ENCODE measurements around the gene ARID1B. TPM values are rescaled to one million over a fixed set of nuclear protein-coding genes. Genes with fewer than 3 reads are reported as not detected.
A peak's percentile ranks its signal among the peaks of the same experiment; 100 is the strongest.

Gene ARID1B
- total RNA-seq, 1 experiment from 2014 or later = 42.8 TPM

DNA sequence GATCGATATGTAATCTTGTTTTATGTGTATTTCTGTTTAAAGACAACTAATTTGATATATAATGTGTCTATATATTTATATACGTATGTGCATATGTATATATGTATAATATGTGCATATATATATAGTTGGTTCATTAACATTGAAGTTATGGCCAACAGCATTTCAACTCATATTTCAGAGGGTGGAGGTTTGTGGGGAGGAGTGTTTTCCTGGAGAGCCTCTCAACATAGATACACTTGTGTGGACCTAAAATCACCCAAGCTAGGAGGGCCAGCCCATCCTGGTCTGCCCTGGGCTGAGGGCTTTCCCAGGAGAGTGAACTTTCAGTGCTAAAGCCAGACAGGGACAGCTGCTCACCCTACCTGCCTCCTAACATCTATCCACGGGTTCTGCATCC lies 477.4 kb downstream of the ARID1B start:
- POLR2A ChIA-PET (ENCODE audit: unreplicated experiment) = no interaction called here
- no peaks in the 10 kb centered on the region for H3K4me1 ChIP-seq (replicated peaks; ENCODE audit: insufficient read depth)
- no peak overlapping the region for H3K4me2 ChIP-seq
- no peaks in the 10 kb centered on the region for H3K9me3 ChIP-seq (ENCODE audit: insufficient read depth, low read depth)
- CTCF ChIA-PET = no interaction called here
- no peaks in the 10 kb centered on the region for H3K9me2 ChIP-seq (ENCODE audit: insufficient read depth)
- H3K27me3 ChIP-seq (ENCODE audit: insufficient read depth, low read depth) = peaks cover 16% of the 10 kb centered on the region; the same call in 1 of the 2 replicates
- no peaks in the 10 kb centered on the region for H3K79me2 ChIP-seq (ENCODE audit: low read depth)
- BruUV-seq (replicated peaks) = no TSS peak
- H3K4me3 ChIP-seq = no peak overlapping the region
- no peak overlapping the region for H3K27ac ChIP-seq
- no peak overlapping the region for H2AFZ ChIP-seq
- H3K36me3 ChIP-seq (ENCODE audit: low read depth) = no peaks in the 10 kb centered on the region
- TF ChIP-seq EZH2 (IDR thresholded peaks at IDR 0.05; ENCODE audit: low read depth) = no peak
- TF ChIP-seq, protein P1, sequence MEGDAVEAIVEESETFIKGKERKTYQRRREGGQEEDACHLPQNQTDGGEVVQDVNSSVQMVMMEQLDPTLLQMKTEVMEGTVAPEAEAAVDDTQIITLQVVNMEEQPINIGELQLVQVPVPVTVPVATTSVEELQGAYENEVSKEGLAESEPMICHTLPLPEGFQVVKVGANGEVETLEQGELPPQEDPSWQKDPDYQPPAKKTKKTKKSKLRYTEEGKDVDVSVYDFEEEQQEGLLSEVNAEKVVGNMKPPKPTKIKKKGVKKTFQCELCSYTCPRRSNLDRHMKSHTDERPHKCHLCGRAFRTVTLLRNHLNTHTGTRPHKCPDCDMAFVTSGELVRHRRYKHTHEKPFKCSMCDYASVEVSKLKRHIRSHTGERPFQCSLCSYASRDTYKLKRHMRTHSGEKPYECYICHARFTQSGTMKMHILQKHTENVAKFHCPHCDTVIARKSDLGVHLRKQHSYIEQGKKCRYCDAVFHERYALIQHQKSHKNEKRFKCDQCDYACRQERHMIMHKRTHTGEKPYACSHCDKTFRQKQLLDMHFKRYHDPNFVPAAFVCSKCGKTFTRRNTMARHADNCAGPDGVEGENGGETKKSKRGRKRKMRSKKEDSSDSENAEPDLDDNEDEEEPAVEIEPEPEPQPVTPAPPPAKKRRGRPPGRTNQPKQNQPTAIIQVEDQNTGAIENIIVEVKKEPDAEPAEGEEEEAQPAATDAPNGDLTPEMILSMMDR (conservative IDR thresholded peaks at IDR 0.05) = no peak
- intact Hi-C loops (cut with micrococcal nuclease; ENCODE audit: unreplicated experiment) = no loop called here
- H4K20me1 ChIP-seq (ENCODE audit: insufficient read depth) = no peaks in the 10 kb centered on the region
- no peaks in the 10 kb centered on the region for H3F3A ChIP-seq (ENCODE audit: insufficient read depth, low read depth)
- peak in 1 of 2 experiments; percentile 20 for DNase-seq

DNA sequence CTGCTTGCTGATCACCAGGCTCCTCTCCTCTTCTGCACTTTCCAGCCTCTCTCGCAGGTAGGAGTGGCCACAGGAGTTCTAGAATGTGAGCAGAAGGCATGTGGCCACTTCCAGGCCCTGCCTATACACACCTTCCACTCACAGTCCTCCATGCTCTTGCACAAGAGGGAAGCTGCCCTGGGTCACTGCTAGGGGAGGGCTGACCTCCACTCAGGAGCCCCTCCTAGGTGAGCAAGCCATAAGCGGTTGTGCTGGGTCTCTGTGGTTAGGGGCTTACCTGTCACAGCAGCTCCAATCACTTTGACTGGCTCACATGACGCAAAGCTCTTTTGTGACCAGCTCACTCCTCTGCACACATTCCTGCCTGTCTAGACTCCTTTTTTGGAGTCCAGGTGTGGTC lies 477.9 kb downstream of the ARID1B start:
- Histone ChIP-seq H2AFZ (no peak overlapping the region), H4K20me1 (ENCODE audit: insufficient read depth) (no peaks in the 10 kb centered on the region), H3K4me2 (no peak overlapping the region), H3K4me3 (no peak overlapping the region), H3K27me3 (ENCODE audit: insufficient read depth, low read depth) (peaks cover 16% of the 10 kb centered on the region; the same call in 1 of the 2 replicates), H3K4me1 (replicated peaks; ENCODE audit: insufficient read depth) (no peaks in the 10 kb centered on the region), H3K9me2 (ENCODE audit: insufficient read depth) (no peaks in the 10 kb centered on the region), H3F3A (ENCODE audit: insufficient read depth, low read depth) (no peaks in the 10 kb centered on the region), H3K79me2 (ENCODE audit: low read depth) (no peaks in the 10 kb centered on the region), H3K9me3 (ENCODE audit: insufficient read depth, low read depth) (no peaks in the 10 kb centered on the region), H3K27ac (no peak overlapping the region), H3K36me3 (ENCODE audit: low read depth) (no peaks in the 10 kb centered on the region)
- peak in 1 of 2 experiments; percentile 10 for DNase-seq
- ChIA-PET CTCF (no interaction called here), POLR2A (ENCODE audit: unreplicated experiment) (interaction anchor here (0.6 kb wide), 1 partner anchor 31 kb away, joined by 3 read pairs; no protein-coding TSS in a partner anchor)
- TF ChIP-seq, protein P1 (conservative IDR thresholded peaks at IDR 0.05) = no peak
- no peak for TF ChIP-seq EZH2 (IDR thresholded peaks at IDR 0.05; ENCODE audit: low read depth)
- intact Hi-C loops (cut with micrococcal nuclease; ENCODE audit: unreplicated experiment) = no loop called here
- BruUV-seq (replicated peaks) = no TSS peak

DNA sequence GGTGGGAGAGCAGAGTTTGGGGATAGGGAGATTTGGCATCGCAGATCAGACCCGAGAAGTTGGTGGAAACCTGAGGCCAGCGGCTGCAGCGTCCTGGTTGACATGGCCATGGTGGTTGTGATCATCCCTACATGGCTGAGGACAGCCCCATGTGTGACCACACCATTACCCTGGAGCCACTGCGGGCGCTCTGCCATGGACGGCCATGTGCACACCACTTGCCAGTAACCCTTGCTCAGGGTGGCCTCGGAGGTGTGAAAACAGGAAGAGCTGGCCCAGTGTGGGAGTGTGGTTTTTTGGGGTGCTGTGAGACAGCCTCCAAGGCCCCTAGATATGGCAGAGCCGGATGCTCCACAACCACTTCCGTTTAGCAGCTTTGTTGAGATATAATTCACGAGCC lies 481.7 kb downstream of the ARID1B start:
- BruUV-seq (replicated peaks) = no TSS peak
- Histone ChIP-seq H3K36me3 (ENCODE audit: low read depth) (no peaks in the 10 kb centered on the region), H3K4me2 (no peak overlapping the region), H3K4me1 (replicated peaks; ENCODE audit: insufficient read depth) (no peaks in the 10 kb centered on the region), H3K4me3 (no peak overlapping the region), H3F3A (ENCODE audit: insufficient read depth, low read depth) (no peaks in the 10 kb centered on the region), H4K20me1 (ENCODE audit: insufficient read depth) (no peaks in the 10 kb centered on the region), H3K9me3 (ENCODE audit: insufficient read depth, low read depth) (no peaks in the 10 kb centered on the region), H3K27ac (no peak overlapping the region), H3K9me2 (ENCODE audit: insufficient read depth) (no peaks in the 10 kb centered on the region), H3K79me2 (ENCODE audit: low read depth) (no peaks in the 10 kb centered on the region), H2AFZ (no peak overlapping the region), H3K27me3 (ENCODE audit: insufficient read depth, low read depth) (peaks cover 9% of the 10 kb centered on the region; the same call in 1 of the 2 replicates)
- ChIA-PET CTCF (no interaction called here), POLR2A (ENCODE audit: unreplicated experiment) (no interaction called here)
- DNase-seq = peak in 1 of 2 experiments; percentile 6
- intact Hi-C loops (cut with micrococcal nuclease; ENCODE audit: unreplicated experiment) = no loop called here
- TF ChIP-seq, protein P1 (conservative IDR thresholded peaks at IDR 0.05) = no peak
- TF ChIP-seq EZH2 (IDR thresholded peaks at IDR 0.05; ENCODE audit: low read depth) = no peak

Data from PC-9 (cell line).